Urinary bladder (tissue), 4 donors: ENCODE measurements around the gene NAV2. TPM values are rescaled to one million over a fixed set of nuclear protein-coding genes. Genes with fewer than 3 reads are reported as not detected.

Experiments
- DNase-seq: peaks from one replicate; pipeline ENCODE4 v3.0.0-alpha.2; 2015; ENCODE audit errors: extremely low spot score
- H3K27ac ChIP-seq: one replicate; pipeline ENCODE4 v1.5.1; 2013; ENCODE audit warnings: low read depth, mild to moderate bottlenecking, moderate library complexity
- H3K36me3 ChIP-seq: one replicate; pipeline ENCODE4 v1.6.1; 2013; ENCODE audit warnings: mild to moderate bottlenecking, moderate library complexity; ENCODE audit not compliant: insufficient read depth
- H3K4me1 ChIP-seq: one replicate; pipeline ENCODE4 v1.6.1; 2013; ENCODE audit warnings: mild to moderate bottlenecking, moderate library complexity; ENCODE audit not compliant: insufficient read depth
- H3K4me3 ChIP-seq: one replicate; pipeline ENCODE4 v1.5.1; 2013; ENCODE audit warnings: low read depth, low read length
- WGBS: extraction: QIAGEN DNeasy Blood & Tissue Kit; methylation state at CpG from one replicate; pipeline ENCODE4 v1.1.7; 2013; 5-methylcytosine and 5-hydroxymethylcytosine counted together
- polyA plus RNA-seq: library from polyadenylated mRNA; stranded (reverse); fragments of 200-250 nt; gene quantifications from one replicate; pipeline ENCODE4 v1.2.3, GENCODE V29; 2013
- total RNA-seq: library from RNA; depleted of rRNA; stranded (reverse); fragments of >200 nt; gene quantifications from one replicate; pipeline ENCODE4 v1.2.3, GENCODE V29; 2014
- donor health status: healthy with polysubstance abuse.
- donor health status: healthy.

NAV2 gene
- total RNA-seq: 10.6 TPM
- 7.8 TPM for polyA plus RNA-seq

GRCh38 chr11:19712281-19713195 is at the start of gene NAV2:
TSS of gene NAV2 (plus strand) at chr11:19712837. CDS start at chr11:19713696, 859 bp downstream.
- peak; percentile 64 for DNase-seq
- Histone ChIP-seq H3K36me3 (no peaks in the 10 kb centered on the region), H3K27ac (peak within 1 kb of the TSS; percentile 55), H3K4me3 (peak within 1 kb of the TSS; percentile 53), H3K4me1 (no peaks in the 10 kb centered on the region)
- WGBS: under 1% methylated on average over 91 of the region's 91 CpGs

- WGBS: 33% methylated on average over 1 of the region's 1 CpG
- Histone ChIP-seq H3K4me3 (no peak overlapping the region), H3K27ac (no peak overlapping the region), H3K4me1 (no peaks in the 10 kb centered on the region), H3K36me3 (no peaks in the 10 kb centered on the region)
- no peak for DNase-seq
Observed at GRCh38 chr11:19663206-19663605, 49.4 kb upstream of the NAV2 start.

GRCh38 chr11:19664886-19665548 is 47.6 kb upstream of the NAV2 start:
- Histone ChIP-seq H3K4me1 (no peaks in the 10 kb centered on the region), H3K36me3 (no peaks in the 10 kb centered on the region), H3K4me3 (no peak overlapping the region), H3K27ac (no peak overlapping the region)
- no peak for DNase-seq
- 59% methylated on average over 4 of the region's 4 CpGs for WGBS

DNA sequence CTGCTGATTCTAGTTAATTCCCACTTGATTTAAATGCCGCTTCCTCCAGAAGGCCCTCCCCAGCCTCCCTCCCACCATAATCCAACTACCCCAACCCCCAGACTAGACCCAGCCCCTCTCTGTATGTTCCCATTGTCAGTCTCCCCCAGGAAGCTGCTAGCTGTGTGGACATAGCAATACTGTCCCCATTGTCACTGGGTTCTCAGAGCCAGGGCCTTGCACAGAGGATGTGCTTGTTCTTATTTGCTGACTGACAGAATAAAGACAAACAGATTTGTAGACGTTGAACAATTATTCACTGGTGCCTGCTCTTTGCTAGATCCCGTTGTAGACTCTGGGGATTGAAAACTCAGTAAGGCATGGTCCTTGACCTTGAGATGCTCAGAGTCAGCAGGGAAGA is 45.7 kb upstream of the NAV2 start:
- Histone ChIP-seq H3K4me3 (no peak overlapping the region), H3K27ac (no peak overlapping the region), H3K4me1 (no peaks in the 10 kb centered on the region), H3K36me3 (no peaks in the 10 kb centered on the region)
- DNase-seq: no peak
- WGBS: 83% methylated on average over 3 of the region's 3 CpGs

GRCh38 chr11:19669511-19669910 is 43.1 kb upstream of the NAV2 start:
- no peak overlapping the region for H3K27ac ChIP-seq
- no peak overlapping the region for H3K4me3 ChIP-seq
- no peaks in the 10 kb centered on the region for H3K36me3 ChIP-seq
- WGBS: 98% methylated on average over 1 of the region's 1 CpG
- H3K4me1 ChIP-seq: no peaks in the 10 kb centered on the region
- DNase-seq: no peak

DNA sequence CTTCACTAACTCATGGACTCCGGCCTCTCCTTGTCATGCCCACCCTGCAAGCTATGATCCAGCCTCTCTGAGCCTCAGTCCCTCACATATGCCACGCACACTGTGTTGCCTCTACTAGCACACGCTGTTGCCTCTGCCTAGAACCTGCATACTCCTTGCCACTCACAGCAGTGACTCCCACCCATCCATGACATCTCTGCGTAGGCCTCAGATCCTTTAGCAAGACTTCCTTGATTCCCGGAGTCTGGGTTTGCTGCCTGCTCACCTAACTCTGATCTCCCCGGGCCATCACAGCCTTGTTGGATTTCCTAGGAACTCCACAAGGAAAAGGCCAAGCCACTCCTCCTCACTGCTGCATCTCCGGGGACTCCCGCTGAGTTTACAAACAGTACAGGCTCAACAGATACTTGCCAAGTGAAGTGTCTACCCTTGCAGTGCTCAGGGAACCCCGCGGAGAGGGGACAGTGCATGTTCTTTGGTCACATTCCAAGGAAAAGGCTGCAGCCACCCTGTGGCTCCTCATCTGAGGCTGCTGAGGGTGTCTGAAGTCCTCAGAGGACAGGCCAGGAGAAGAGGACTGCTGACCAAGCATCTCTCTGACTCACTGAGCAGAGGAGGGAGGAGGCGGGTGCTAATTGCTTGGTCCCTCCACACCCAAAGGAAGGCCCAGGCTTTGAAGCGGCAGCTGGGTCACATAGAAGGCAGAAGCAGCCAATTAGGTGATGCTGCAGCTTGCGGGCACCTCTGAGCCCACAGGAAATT is 42.4 kb upstream of the NAV2 start:
- Histone ChIP-seq H3K27ac (no peak overlapping the region), H3K4me3 (no peak overlapping the region), H3K4me1 (no peaks in the 10 kb centered on the region), H3K36me3 (no peaks in the 10 kb centered on the region)
- WGBS: 69% methylated on average over 13 of the region's 13 CpGs
- no peak for DNase-seq

DNA sequence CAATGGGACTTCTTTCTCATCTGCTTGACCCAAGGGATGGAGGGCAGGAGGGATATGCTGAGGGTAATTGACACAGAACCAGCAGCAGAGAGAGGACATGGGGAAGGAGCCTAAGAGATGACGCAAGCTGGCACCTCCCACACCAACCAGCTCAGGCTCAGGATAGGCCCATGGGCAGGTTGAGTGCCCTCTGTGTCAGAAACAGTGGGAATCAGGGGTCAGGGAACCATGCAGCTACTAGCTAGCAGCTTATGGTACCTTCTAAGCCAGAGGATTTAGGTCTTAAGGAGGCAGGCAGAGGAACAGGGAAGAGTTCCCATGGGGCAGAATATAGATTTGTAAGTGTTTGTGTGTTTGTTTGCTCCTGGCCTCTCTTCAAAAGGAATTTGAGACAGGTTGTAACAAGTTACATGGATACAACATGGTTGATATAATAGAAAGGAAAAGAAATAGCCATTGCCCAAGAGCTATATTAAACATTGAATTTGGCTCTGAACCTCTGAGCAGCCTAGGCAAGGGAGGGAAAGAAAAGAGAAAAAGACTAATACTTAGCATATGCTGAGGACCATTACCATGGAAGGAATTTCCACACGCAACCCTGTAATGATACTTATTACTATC is 39.9 kb upstream of the NAV2 start:
- H3K4me3 ChIP-seq: no peak overlapping the region
- H3K27ac ChIP-seq: no peak overlapping the region
- H3K36me3 ChIP-seq: no peaks in the 10 kb centered on the region
- DNase-seq: no peak
- WGBS: 84% methylated on average over 2 of the region's 2 CpGs
- H3K4me1 ChIP-seq: no peaks in the 10 kb centered on the region

DNA sequence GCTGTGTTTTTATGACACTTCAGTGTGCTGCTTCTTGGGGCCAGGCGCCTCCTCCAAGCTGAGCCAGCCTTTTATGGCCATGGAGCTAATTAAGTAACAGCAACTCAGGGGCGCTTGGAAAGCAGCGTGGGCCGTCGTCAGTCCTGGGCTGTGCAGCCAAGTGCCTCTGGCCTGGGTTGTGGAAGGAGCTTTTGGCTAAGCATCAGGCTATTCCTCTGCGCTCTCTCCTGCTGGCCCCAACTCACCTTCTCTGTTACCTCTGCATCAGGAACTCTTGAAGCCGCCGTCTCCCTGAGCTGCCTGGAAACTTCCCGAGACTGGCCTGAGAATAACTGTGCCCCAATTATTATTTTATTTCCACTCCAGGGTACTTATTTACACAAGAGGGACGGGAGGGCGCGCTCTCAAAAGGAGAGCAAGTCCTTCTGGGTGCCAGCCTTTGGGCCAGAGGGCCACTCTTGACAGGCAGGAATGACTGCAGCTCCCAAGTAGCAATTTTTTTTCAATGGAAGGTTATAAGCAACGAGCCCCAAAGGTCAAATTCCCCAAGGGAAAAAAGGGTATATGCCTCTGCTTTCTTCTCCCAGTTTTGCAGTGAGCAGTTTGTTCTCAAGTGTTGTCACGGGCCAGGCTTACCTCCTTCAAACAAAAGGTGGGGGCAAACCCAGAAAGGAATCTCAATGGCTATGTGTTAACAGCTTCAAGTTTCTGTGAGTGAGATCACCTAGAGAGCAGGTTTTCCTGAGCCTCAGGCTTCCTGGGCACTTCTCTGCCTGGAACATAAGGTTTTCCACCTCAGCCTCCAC is 38.5 kb upstream of the NAV2 start:
- H3K4me3 ChIP-seq: no peak overlapping the region
- H3K27ac ChIP-seq: no peak overlapping the region
- WGBS: 48% methylated on average over 14 of the region's 14 CpGs
- H3K36me3 ChIP-seq: no peaks in the 10 kb centered on the region
- no peak for DNase-seq
- no peaks in the 10 kb centered on the region for H3K4me1 ChIP-seq

DNA sequence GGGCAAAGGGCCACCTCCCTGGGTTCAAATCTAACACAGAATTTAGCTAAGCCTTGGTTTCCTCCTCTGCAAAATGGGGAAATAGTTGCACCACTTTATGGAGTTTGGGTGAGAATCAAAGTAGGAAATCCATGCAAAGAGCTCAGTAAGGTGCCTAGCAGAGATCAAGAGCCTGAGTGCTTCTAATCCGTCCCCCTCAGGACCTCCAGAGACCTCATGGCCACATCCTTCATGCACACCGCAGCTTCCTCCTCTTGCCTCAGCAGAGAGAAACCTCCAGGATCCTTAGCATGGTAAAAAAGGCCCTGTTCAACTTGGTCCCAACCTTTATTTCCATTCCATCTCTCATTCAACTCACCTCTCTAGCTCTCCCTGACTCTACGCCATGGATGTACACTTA is 37.8 kb upstream of the NAV2 start:
- H3K36me3 ChIP-seq: no peaks in the 10 kb centered on the region
- H3K4me1 ChIP-seq: peaks cover 1% of the 10 kb centered on the region
- H3K4me3 ChIP-seq: no peak overlapping the region

GRCh38 chr11:19675397-19675796 is 37.2 kb upstream of the NAV2 start:
- no peak for DNase-seq
- Histone ChIP-seq H3K27ac (no peak overlapping the region), H3K36me3 (no peaks in the 10 kb centered on the region), H3K4me1 (peaks cover 2% of the 10 kb centered on the region), H3K4me3 (no peak overlapping the region)
- 90% methylated on average over 5 of the region's 5 CpGs for WGBS

More for the DNA sequence above, 37.8 kb upstream of the NAV2 start:
- DNase-seq: no peak
- 84% methylated on average over 3 of the region's 3 CpGs for WGBS
- no peak overlapping the region for H3K27ac ChIP-seq

DNA sequence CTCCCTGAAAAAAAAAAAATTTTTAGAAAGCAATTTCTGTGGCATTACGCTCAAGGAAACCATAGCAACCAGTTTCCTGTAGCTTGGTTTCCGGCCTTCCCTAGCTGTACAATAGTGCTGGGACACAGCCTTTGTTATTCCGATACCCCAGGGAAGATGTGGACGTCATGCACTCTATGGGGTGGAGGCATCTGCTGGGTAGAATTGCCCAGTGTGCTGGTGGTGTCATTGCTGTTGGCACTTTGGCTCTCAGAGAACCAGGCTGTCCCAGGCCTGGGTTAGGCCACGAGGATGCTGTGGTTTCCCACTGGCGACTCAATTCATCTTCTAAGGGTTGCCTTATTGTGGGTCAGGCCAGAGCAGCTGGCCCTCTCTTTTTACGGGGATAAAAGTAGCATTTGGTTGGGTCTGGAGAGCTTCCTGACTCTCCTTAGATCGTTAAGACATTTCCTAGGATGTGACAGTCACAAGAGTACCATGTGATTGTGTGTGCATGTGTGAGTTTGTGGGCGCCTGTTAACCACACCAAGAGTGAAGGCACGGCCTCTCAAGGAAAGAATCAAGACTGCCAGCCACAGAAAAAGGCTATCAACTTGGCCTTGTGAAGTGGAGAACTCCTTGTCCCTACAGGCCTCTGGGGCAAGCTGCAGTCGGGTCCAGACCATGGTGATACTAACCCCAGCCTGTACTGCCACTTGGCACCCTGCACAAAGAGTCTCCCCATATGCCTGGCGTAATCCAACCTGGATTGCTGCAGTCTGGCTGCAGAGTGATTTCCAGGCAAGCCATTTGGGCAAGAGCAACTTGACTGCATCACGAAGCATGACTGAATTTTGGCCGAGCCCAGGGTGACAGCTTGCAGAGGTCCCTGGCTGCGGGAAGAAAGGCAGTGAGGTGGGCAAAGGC is 35.9 kb upstream of the NAV2 start:
- 75% methylated on average over 15 of the region's 15 CpGs for WGBS
- peaks cover 2% of the 10 kb centered on the region for H3K4me1 ChIP-seq
- DNase-seq: no peak
- no peak overlapping the region for H3K4me3 ChIP-seq
- no peaks in the 10 kb centered on the region for H3K36me3 ChIP-seq
- H3K27ac ChIP-seq: no peak overlapping the region
